ENCODE results near the gene EDN1. TPM values are rescaled to one million over a fixed set of nuclear protein-coding genes. Genes with fewer than 3 reads are reported as not detected.
A peak's percentile ranks its signal among the peaks of the same experiment; 100 is the strongest.
"Not testable (repeated sequence)": the region's sequence is repeated elsewhere in the genome, so short reads cannot be mapped to it uniquely, and the experiment has no call there.

Gene EDN1
- total RNA-seq, 1 donor from 2014 or later, result 64.4 TPM

DNA sequence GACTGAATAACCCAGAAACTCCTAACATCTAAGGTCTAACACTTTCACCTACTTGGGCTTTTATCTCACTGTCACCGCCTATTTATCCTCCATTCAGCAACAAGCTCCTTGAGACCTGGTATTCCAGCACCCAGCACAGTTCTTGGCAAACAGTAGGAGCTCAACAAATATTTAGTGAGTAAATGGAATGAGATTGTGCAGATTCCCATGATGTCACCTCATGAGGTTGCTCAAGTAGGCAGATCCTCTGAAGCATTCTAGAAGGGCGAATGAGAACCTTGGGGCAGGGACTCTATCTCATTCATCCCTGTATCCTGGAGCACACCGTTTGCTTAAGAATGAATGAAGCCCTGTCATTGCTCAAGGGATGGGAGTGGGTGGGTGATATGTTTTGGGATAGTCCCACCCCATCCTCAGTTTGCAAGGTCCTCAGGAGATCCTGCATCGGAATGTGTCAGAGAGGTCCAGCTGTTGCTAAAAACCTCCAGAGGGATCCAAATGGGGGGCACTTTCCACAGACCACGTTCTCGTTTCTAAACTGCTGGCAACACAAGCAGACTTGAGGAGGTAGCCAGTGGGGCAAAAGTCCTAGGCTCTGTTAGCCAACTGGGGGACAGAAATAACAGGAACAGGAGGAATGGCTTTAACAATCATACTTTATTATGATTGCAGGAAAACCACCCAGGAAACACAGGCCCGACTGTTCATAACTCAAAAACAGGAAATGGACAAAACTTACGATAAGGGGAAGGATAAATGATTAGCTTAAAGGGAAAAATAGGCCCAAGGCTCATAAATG, 42.0 kb downstream of the EDN1 start:
- no peaks in the 10 kb centered on the region for H3K9me3 ChIP-seq (ENCODE audit: insufficient read depth, low read depth, low read length)
- Mint-ChIP-seq H3K4me1 (ENCODE audit: low read depth, unreplicated experiment) (peaks cover 8% of the 10 kb centered on the region), H3K36me3 (ENCODE audit: low read depth, unreplicated experiment) (no peaks in the 10 kb centered on the region), H3K4me3 (ENCODE audit: unreplicated experiment) (no peak overlapping the region), H3K27ac (ENCODE audit: unreplicated experiment) (no peak overlapping the region), H3K9me3 (ENCODE audit: unreplicated experiment) (peaks cover 5% of the 10 kb centered on the region), H3K27me3 (ENCODE audit: low read depth, unreplicated experiment) (no peaks in the 10 kb centered on the region)
- H3K4me1 ChIP-seq (ENCODE audit: insufficient read depth, low read length), result peaks cover 4% of the 10 kb centered on the region
- TF ChIP-seq EZH2 (IDR thresholded peaks at IDR 0.05; ENCODE audit: insufficient read depth, low read length) (no peak), CTCF (IDR thresholded peaks at IDR 0.05; ENCODE audit: insufficient read depth, low read depth, low read length) (no peak)
- H3K27me3 ChIP-seq (ENCODE audit: insufficient read depth, low read length), result no peaks in the 10 kb centered on the region
- no peak overlapping the region for H3K4me3 ChIP-seq (ENCODE audit: insufficient read depth, low read depth, low read length)
- H4K20me1 ChIP-seq (ENCODE audit: insufficient read depth, low read length), result no peaks in the 10 kb centered on the region
- no peak overlapping the region for H3K27ac ChIP-seq (ENCODE audit: low read depth, low read length)
- no peak overlapping the region for H3K4me2 ChIP-seq (ENCODE audit: low read length)
- no peaks in the 10 kb centered on the region for H3K36me3 ChIP-seq (ENCODE audit: insufficient read depth, low read length)
- no peak overlapping the region for H2AFZ ChIP-seq (ENCODE audit: low read depth, low read length)
- FAIRE-seq (no peak), DNase-seq (ENCODE audit: low read depth) (peak; percentile 39)
- no peak overlapping the region for H3K9ac ChIP-seq (ENCODE audit: low read length)
- no peaks in the 10 kb centered on the region for H3K79me2 ChIP-seq (ENCODE audit: insufficient read depth, low read length)

GRCh38 chr6:12332750-12333079, 42.6 kb downstream of the EDN1 start:
- not testable (repeated sequence) for H3K27ac Mint-ChIP-seq (ENCODE audit: unreplicated experiment); H4K20me1 ChIP-seq (ENCODE audit: insufficient read depth, low read length); H3K4me1 Mint-ChIP-seq (ENCODE audit: low read depth, unreplicated experiment); H3K79me2 ChIP-seq (ENCODE audit: insufficient read depth, low read length); FAIRE-seq; H3K27me3 ChIP-seq (ENCODE audit: insufficient read depth, low read length); DNase-seq (ENCODE audit: low read depth); H3K9me3 ChIP-seq (ENCODE audit: insufficient read depth, low read depth, low read length); H3K36me3 Mint-ChIP-seq (ENCODE audit: low read depth, unreplicated experiment); H2AFZ ChIP-seq (ENCODE audit: low read depth, low read length); H3K27me3 Mint-ChIP-seq (ENCODE audit: low read depth, unreplicated experiment); H3K4me1 ChIP-seq (ENCODE audit: insufficient read depth, low read length); H3K4me3 ChIP-seq (ENCODE audit: insufficient read depth, low read depth, low read length); H3K36me3 ChIP-seq (ENCODE audit: insufficient read depth, low read length); H3K4me3 Mint-ChIP-seq (ENCODE audit: unreplicated experiment); H3K27ac ChIP-seq (ENCODE audit: low read depth, low read length); H3K9me3 Mint-ChIP-seq (ENCODE audit: unreplicated experiment); H3K9ac ChIP-seq (ENCODE audit: low read length); H3K4me2 ChIP-seq (ENCODE audit: low read length)

- Histone ChIP-seq H3K79me2 (ENCODE audit: insufficient read depth, low read length) (no peaks in the 10 kb centered on the region), H3K4me3 (ENCODE audit: insufficient read depth, low read depth, low read length) (no peak overlapping the region), H3K9ac (ENCODE audit: low read length) (no peak overlapping the region), H4K20me1 (ENCODE audit: insufficient read depth, low read length) (no peaks in the 10 kb centered on the region), H3K4me2 (ENCODE audit: low read length) (no peak overlapping the region), H3K27me3 (ENCODE audit: insufficient read depth, low read length) (no peaks in the 10 kb centered on the region), H2AFZ (ENCODE audit: low read depth, low read length) (no peak overlapping the region), H3K27ac (ENCODE audit: low read depth, low read length) (no peak overlapping the region), H3K36me3 (ENCODE audit: insufficient read depth, low read length) (no peaks in the 10 kb centered on the region), H3K9me3 (ENCODE audit: insufficient read depth, low read depth, low read length) (no peaks in the 10 kb centered on the region), H3K4me1 (ENCODE audit: insufficient read depth, low read length) (peaks cover 4% of the 10 kb centered on the region)
- TF ChIP-seq EZH2 (IDR thresholded peaks at IDR 0.05; ENCODE audit: insufficient read depth, low read length) (no peak), CTCF (IDR thresholded peaks at IDR 0.05; ENCODE audit: insufficient read depth, low read depth, low read length) (no peak)
- FAIRE-seq (no peak), DNase-seq (ENCODE audit: low read depth) (no peak)
- peaks cover 5% of the 10 kb centered on the region for H3K4me1 Mint-ChIP-seq (ENCODE audit: low read depth, unreplicated experiment)
- no peak overlapping the region for H3K27ac Mint-ChIP-seq (ENCODE audit: unreplicated experiment)
- H3K36me3 Mint-ChIP-seq (ENCODE audit: low read depth, unreplicated experiment), result no peaks in the 10 kb centered on the region
- no peaks in the 10 kb centered on the region for H3K27me3 Mint-ChIP-seq (ENCODE audit: low read depth, unreplicated experiment)
- peaks cover 5% of the 10 kb centered on the region for H3K9me3 Mint-ChIP-seq (ENCODE audit: unreplicated experiment)
- no peak overlapping the region for H3K4me3 Mint-ChIP-seq (ENCODE audit: unreplicated experiment)
Measured at GRCh38 chr6:12333128-12333527, 43.0 kb downstream of the EDN1 start.

Data from astrocyte (in vitro differentiated cells and primary cell).